PC-3 (cell line): ENCODE results near the gene MAP1LC3B2. TPM values are rescaled to one million over a fixed set of nuclear protein-coding genes. Genes with fewer than 3 reads are reported as not detected.

Experiments used
- ATAC-seq: fragments of 200-7000 bp; cut with Tn5 transposase; 2 replicates; pipeline ENCODE4 v1.9.1; 2020; ENCODE audit warnings: mild to moderate bottlenecking, moderate library complexity
- BruUV-seq: library from RNA; stranded (reverse); fragments of 400-500 nt; replicated peaks from 2 replicates; lab custom pipeline; 2021; lab: Mats Ljungman, UMichigan
- CTCF ChIA-PET: fragments of 300-600 bp; sonication (Branson Sonifier 250); formaldehyde crosslinking; loops from one replicate; lab custom pipeline; 2022; ENCODE audit warnings: antibody characterized with exemption; lab: Charles Lee
- POLR2A ChIA-PET: fragments of 300-600 bp; sonication (Branson Sonifier 250); formaldehyde crosslinking; loops from one replicate; lab custom pipeline; 2022; ENCODE audit warnings: antibody characterized with exemption; ENCODE audit not compliant: unreplicated experiment; lab: Charles Lee
- DNase-seq: peaks from one replicate; pipeline ENCODE4 v3.0.0-alpha.2; 2015
- H2AFZ ChIP-seq: fragments of 300-600 bp; sonication (generic); 2 replicates; pipeline ENCODE4 v1.6.0; 2016; ENCODE audit warnings: antibody characterized with exemption, low read length
- H3F3A ChIP-seq: fragments of 300-600 bp; sonication (generic); one replicate; pipeline ENCODE4 v1.6.0; 2017; ENCODE audit warnings: antibody characterized with exemption, low read length, control low read depth, mild to moderate bottlenecking; ENCODE audit not compliant: unreplicated experiment
- H3K27ac ChIP-seq: fragments of 300-600 bp; sonication (generic); 2 replicates; pipeline ENCODE4 v1.5.1; 2016; ENCODE audit warnings: mild to moderate bottlenecking, low read length
- H3K27me3 ChIP-seq: fragments of 300-600 bp; sonication (generic); 2 replicates; pipeline ENCODE4 v1.6.1; 2016; ENCODE audit warnings: low read length, mixed read lengths
- H3K36me3 ChIP-seq: fragments of 300-600 bp; sonication (generic); 2 replicates; pipeline ENCODE4 v1.6.1; 2016; ENCODE audit warnings: low read depth, mixed run types, low read length, mixed read lengths
- H3K4me1 ChIP-seq: fragments of 300-600 bp; sonication (generic); 2 replicates; pipeline ENCODE4 v1.5.1; 2016; ENCODE audit warnings: low read length; ENCODE audit not compliant: insufficient read depth
- H3K4me2 ChIP-seq: fragments of 300-600 bp; sonication (generic); 2 replicates; pipeline ENCODE4 v1.6.0; 2016; ENCODE audit warnings: low read length
- H3K4me3 ChIP-seq: fragments of 300-600 bp; sonication (generic); 2 replicates; pipeline ENCODE4 v1.5.1; 2016; ENCODE audit warnings: mild to moderate bottlenecking, low read length, mixed read lengths
- H3K79me2 ChIP-seq: fragments of 300-600 bp; sonication (generic); 2 replicates; pipeline ENCODE4 v1.6.1; 2017; ENCODE audit warnings: low read length, mixed read lengths
- H3K9ac ChIP-seq: fragments of 300-600 bp; sonication (generic); 2 replicates; pipeline ENCODE4 v1.6.0; 2016; ENCODE audit warnings: mild to moderate bottlenecking, low read length
- H3K9me2 ChIP-seq: fragments of 300-600 bp; sonication (generic); replicated peaks from 2 replicates; pipeline ENCODE4 v1.6.1; 2016; ENCODE audit warnings: mixed run types, low read length, mixed read lengths
- H3K9me3 ChIP-seq: fragments of 300-600 bp; sonication (generic); 2 replicates; pipeline ENCODE4 v1.6.1; 2016; ENCODE audit warnings: low read length, mixed read lengths
- H4K20me1 ChIP-seq: fragments of 300-600 bp; sonication (generic); 2 replicates; pipeline ENCODE4 v1.6.1; 2016; ENCODE audit warnings: low read length, mixed read lengths
- CTCF ChIP-seq: fragments of 300-600 bp; sonication (generic); conservative IDR thresholded peaks from 2 replicates; pipeline ENCODE4 v1.5.1; 2017; ENCODE audit warnings: antibody characterized with exemption, low read depth, mild to moderate bottlenecking, low read length
- EZH2 ChIP-seq: fragments of 300-600 bp; sonication (generic); IDR thresholded peaks from one replicate; pipeline ENCODE4 v1.6.1; 2017; ENCODE audit warnings: antibody characterized with exemption, mild to moderate bottlenecking, low read length; ENCODE audit not compliant: unreplicated experiment
- EZH2phosphoT487 ChIP-seq: fragments of 300-600 bp; sonication (generic); IDR thresholded peaks from 2 replicates; pipeline ENCODE4 v1.6.1; 2018; ENCODE audit warnings: mild to moderate bottlenecking, antibody characterized with exemption, low read length, borderline replicate concordance
- intact Hi-C: fragments of 100-400 bp; cut with micrococcal nuclease; formaldehyde crosslinking; loops from 2 replicates; pipeline ENCODE4 v1.9.0; 2023
- total RNA-seq: library from RNA; depleted of rRNA; stranded (reverse); fragments of >200 nt; gene quantifications from 2 replicates; pipeline ENCODE4 v1.2.3, GENCODE V29; 2014

MAP1LC3B2 gene
- total RNA-seq, 1 experiment from 2014 or later: not detected

DNA sequence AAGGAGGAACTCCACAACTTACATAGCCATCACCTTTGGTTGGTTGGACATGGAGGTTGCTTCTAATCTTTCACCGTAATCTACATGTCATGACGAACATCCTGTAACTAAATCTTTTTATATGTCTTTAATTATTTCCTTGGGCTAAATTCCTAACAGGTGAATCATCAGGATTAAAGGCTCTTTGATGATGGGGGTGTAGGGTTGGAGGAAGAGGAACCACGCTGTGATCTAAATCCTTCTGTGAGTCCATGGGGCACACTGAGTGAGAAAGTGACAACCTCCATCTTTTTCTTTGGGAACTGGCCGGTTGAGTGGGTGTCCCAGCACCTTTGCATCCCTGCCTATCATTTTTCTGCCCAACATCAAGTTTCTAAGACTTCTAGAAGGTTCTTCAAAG is 31.1 kb upstream of the MAP1LC3B2 start:
- intact Hi-C loops: loop anchor here (2.0 to 10.0 kb wide), 7 partner anchors 33 to 167 kb away; no protein-coding TSS in a partner anchor
- POLR2A ChIA-PET: no interaction called here
- H3F3A ChIP-seq: peaks cover 4% of the 10 kb centered on the region
- no peaks in the 10 kb centered on the region; the same call in 1 of the 2 replicates for H3K36me3 ChIP-seq
- H3K4me3 ChIP-seq: no peak overlapping the region
- H3K9me2 ChIP-seq: no peaks in the 10 kb centered on the region
- peak; percentile 99 for DNase-seq
- no peaks in the 10 kb centered on the region for H3K79me2 ChIP-seq
- peak overlapping the region; percentile 92 for H3K9ac ChIP-seq
- H3K27me3 ChIP-seq: no peaks in the 10 kb centered on the region
- peaks cover 63% of the 10 kb centered on the region for H3K4me1 ChIP-seq
- peak overlapping the region; percentile 96 for H3K27ac ChIP-seq
- H4K20me1 ChIP-seq: no peaks in the 10 kb centered on the region
- TF ChIP-seq CTCF (no peak), EZH2phosphoT487 (no peak), EZH2 (no peak)
- CTCF ChIA-PET: no interaction called here
- H3K9me3 ChIP-seq: no peaks in the 10 kb centered on the region
- H2AFZ ChIP-seq: no peak overlapping the region
- peak overlapping the region; percentile 80 for H3K4me2 ChIP-seq
- no TSS peak for BruUV-seq
- ATAC-seq: peak; percentile 31

DNA sequence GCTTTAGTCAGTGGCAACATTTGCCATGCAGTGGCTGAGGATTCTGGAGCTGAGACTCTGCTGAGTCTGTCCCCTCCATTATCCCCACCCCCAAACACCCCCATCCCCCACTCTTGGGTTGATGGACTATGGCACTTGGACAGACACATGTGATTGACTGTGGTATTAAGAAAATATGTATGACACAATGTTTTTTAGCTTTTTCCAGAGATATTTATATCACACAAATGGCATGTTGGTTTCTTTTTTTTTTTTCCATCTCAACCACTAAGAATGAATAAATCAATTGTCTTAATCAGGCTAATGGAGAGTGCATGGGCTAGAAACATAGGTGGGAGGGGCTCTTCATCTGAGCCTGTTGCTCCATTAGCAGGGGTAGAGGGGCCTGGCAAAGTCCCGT is 30.7 kb upstream of the MAP1LC3B2 start:
- intact Hi-C loops: loop anchor here (2.0 to 10.0 kb wide), 7 partner anchors 34 to 166 kb away; no protein-coding TSS in a partner anchor
- ChIA-PET CTCF (interaction anchor here (0.5 kb wide), 1 partner anchor 256 kb away, joined by 4 read pairs; no protein-coding TSS in a partner anchor), POLR2A (interaction anchor here (0.5 kb wide), 1 partner anchor 323 kb away, joined by 29 read pairs; no protein-coding TSS in a partner anchor)
- ATAC-seq: no peak
- TF ChIP-seq EZH2phosphoT487: no peak
- TF ChIP-seq EZH2: no peak
- TF ChIP-seq CTCF: no peak
- Histone ChIP-seq H3K9me3 (no peaks in the 10 kb centered on the region), H3K36me3 (no peaks in the 10 kb centered on the region; the same call in 1 of the 2 replicates), H3K27ac (peak overlapping the region; percentile 96), H3K27me3 (no peaks in the 10 kb centered on the region), H3K4me1 (peaks cover 63% of the 10 kb centered on the region), H2AFZ (no peak overlapping the region), H3F3A (peaks cover 4% of the 10 kb centered on the region), H4K20me1 (no peaks in the 10 kb centered on the region), H3K9ac (peak overlapping the region; percentile 86), H3K4me2 (peak overlapping the region; percentile 80), H3K9me2 (no peaks in the 10 kb centered on the region), H3K79me2 (no peaks in the 10 kb centered on the region), H3K4me3 (peak overlapping the region; percentile 34; the same call in 1 of the 2 replicates)
- TSS peak; percentile 34 for BruUV-seq
- DNase-seq: peak; percentile 35

- H3K4me3 ChIP-seq: no peak overlapping the region
- peaks cover 63% of the 10 kb centered on the region for H3K4me1 ChIP-seq
- no peak overlapping the region for H2AFZ ChIP-seq
- no peaks in the 10 kb centered on the region for H4K20me1 ChIP-seq
- no peaks in the 10 kb centered on the region for H3K9me3 ChIP-seq
- TF ChIP-seq CTCF (no peak), EZH2phosphoT487 (peak; percentile 42; the same call in 1 of the 2 replicates)
- no peaks in the 10 kb centered on the region for H3K9me2 ChIP-seq
- no peaks in the 10 kb centered on the region for H3K27me3 ChIP-seq
- no peaks in the 10 kb centered on the region for H3K79me2 ChIP-seq
- POLR2A ChIA-PET: interaction anchor here (0.5 kb wide), 1 partner anchor 324 kb away, joined by 29 read pairs; no protein-coding TSS in a partner anchor
- peak overlapping the region; percentile 96 for H3K27ac ChIP-seq
- ATAC-seq (peak; percentile 56), DNase-seq (peak; percentile 99)
- H3K36me3 ChIP-seq: no peaks in the 10 kb centered on the region; the same call in 1 of the 2 replicates
- no TSS peak for BruUV-seq
- peak overlapping the region; percentile 86 for H3K9ac ChIP-seq
- H3F3A ChIP-seq: peaks cover 4% of the 10 kb centered on the region
- H3K4me2 ChIP-seq: peak overlapping the region; percentile 80
- intact Hi-C loops: loop anchor here (1.0 to 10.0 kb wide), 10 partner anchors 34 to 386 kb away; no protein-coding TSS in a partner anchor
- CTCF ChIA-PET: interaction anchor here (0.5 kb wide), 1 partner anchor 257 kb away, joined by 4 read pairs; no protein-coding TSS in a partner anchor
Measured at GRCh38 chr12:116529048-116529447, 30.1 kb upstream of the MAP1LC3B2 start.
